Fibroblast of skin of scalp (primary cell): ENCODE measurements around the gene PARP11.
A peak's percentile ranks its signal among the peaks of the same experiment; 100 is the strongest.

Experiments
- DNase-seq: peaks from one replicate; pipeline ENCODE4 v3.0.0-alpha.2; 2013

PARP11 gene

DNA sequence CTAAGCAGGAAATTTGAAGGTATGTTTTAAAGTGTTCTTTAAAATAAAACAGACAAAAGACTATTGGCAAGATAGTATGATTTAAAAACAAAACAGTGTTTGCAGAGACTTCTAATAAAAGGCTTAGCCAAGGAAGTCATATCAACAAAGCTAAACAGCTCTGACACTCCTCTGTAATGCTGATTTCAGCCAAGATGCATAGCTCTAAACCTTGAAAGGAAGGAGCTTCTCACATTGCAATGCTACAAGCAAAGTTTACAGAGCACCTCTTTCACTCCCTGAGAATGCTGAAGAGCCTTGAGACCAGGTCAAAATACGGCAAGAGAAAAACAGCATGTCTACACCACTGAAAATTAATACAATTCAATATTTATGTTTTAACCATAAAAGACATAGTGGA is 51.8 kb downstream of the PARP11 start:
- no peak for DNase-seq

DNA sequence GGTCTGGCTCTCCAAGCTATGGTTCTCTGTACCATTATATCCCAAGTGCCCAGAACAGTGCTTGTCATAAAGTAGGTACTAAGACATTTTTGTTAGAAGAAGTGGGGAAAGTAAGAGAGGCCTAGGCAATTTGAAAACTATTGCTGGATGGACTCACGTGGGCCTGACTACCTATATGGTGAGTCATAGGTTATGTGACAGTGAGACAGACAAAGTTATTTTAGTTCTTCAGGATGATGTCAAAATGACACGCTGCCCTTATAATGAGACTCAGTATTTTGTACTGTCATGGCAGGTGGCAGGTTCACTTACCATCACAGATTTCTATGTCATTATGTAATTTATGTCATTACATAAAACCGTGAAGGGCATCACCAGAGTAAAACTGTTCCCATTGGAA is 53.1 kb downstream of the PARP11 start:
- peak; percentile 26 for DNase-seq

DNA sequence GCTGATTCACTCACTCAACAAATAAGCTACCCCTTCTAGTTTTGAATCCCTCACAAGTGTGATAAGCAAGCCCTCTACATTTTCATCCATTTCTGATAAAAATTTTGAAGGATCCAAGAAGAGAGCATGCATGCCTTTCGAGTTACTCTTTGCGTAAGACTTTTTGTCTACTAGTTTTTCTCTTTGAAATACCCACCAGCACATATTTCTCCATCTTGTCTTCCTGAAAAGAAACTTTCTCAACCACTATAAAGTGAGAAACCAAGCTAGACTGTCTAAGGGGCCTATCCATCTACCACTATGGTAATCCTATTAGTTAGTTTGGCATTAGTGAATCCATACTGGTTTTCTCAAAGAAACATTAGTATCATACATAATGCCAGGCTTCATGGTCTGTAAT is 56.9 kb downstream of the PARP11 start:
- no peak for DNase-seq

DNA sequence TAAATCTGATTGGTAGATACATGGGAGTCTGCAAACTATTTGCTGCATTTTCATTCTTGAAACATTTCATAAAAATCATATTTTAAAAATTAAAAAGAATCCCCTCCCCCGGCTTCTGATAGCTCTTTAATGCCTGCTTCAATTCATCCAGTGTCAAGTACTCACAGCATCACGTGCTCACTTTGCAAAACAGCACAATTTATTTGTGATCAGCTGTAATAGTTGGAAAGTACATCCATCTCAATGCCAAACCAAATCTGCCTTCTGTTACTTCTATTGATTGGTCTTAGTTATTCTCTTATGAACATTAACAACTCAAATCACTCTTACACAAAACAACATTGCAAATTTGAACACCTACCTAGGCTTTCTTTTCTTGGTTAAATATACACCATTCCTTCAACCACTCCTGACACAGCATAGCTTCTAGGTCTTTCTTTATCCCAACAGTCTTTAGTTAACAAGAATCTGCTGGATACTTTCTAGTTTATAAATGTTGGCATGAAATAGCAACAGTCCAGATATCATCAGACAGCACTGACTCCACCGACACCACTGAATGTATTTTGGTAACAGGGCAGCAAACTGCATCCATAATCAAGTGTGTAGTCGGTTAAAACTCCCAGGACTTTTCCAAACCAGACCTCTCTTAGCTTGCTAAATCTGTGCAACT is 58.0 kb downstream of the PARP11 start:
- DNase-seq = no peak

DNA sequence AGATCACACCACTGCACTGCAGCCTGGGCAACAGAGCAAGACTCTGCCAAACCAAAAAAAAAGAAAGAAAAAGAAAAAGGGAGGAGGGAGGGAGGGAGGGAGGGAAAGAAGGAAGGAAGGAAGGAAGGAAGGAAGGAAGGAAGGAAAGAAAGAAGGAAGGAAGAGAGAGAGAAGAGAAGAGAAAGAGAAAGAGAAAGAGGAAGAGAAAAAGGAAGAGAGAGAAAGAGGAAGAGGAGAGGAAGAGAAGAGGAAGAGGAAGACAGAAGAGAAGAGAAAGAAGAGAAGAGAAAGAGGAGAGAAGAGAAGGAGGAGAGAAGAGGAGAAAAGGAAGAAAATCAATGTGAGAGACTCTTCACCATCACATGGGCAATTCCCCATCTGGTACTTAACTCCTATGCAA is 62.7 kb downstream of the PARP11 start:
- no peak for DNase-seq

DNA sequence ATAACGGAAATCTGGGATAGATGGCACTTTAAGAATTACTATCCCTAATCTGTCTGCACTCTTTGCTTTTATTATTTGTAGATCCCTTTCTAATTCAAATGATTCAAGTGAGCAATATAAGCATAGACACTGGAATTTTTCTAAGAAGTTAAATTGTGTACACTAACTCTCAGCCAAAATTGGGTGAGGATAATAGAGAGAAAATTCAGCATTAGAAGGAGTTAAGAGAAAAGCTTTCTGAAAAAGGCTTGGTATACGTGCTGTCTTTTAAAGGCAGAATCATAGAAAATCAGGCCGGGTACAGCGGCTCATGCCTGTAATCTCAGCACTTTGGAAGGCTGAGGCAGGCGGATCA is 63.2 kb downstream of the PARP11 start:
- DNase-seq = no peak

DNA sequence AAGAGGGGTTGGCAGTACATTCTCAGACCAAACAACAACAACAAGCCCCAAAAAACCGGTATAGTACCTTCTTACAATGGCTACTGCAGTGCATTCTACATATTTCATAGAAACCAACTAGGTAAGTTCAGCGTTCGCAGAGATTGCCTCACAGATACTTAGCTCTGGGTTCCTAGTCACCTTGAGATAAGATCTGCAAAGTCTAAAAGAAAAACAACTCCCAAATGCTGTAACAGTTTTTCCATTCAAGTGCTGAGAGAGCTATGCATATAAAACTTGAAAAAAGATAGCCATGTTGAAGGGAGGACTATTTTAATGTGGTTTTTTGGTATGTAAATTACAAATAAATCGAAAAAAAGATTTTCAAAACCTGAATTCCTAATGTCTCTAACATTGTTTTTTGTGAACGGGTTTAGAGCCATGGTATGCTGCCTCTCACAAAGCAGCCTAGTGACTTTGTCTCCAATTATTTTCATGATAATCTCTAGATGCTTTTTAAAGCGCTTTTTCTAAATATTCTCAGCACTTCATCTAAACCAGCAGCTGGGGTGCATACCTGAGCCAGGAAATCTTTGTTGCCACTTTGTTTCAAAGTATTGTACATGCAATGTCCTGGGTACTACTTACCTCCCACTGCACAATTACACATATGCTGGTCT is 63.7 kb downstream of the PARP11 start:
- DNase-seq = no peak

DNA sequence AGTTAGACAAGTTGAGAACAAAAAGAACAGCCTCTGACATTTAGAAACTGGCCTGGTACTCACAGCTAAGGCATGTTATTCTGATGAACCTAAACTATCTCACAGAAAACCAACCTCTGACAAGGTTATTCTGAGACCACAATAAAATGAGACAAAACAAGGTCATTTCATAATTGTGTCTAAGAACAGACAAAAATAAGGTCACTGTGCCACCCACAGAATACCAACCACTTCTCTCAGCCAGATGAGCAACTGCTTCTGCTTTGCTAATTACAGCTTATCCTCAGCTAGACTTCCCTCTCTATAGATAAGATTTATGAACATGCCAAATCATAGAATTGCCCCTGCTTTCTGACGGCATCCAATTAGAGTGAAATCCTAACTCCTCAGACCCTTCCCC is 68.1 kb downstream of the PARP11 start:
- no peak for DNase-seq

DNA sequence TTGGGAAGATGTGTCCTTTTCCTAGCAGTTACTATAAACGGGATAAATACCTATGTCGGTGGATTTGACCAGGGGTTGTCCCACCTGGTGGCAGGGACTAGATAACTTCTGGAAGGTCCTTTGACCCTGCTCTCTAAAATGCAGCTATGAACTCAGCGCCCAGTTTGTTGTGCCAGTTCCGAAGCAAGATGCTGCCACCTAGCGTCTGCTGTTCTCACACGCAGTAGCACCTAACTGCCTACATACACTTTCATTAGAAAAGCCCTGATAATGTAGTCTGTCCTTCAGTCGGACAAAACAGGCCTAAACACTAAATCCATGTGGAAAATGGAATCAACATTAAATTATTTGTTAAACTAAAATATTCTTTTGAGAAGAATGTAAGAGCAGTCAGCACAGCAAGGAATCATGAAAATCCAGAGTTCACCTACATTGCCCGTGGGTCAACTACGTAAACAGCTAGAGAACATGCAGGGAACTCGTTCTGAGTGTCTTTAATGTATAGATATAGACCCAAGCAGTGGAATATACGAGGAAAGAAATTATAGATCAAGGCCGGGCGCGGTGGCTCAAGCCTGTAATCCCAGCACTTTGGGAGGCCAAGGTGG is 69.2 kb downstream of the PARP11 start:
- peak; percentile 68 for DNase-seq

DNA sequence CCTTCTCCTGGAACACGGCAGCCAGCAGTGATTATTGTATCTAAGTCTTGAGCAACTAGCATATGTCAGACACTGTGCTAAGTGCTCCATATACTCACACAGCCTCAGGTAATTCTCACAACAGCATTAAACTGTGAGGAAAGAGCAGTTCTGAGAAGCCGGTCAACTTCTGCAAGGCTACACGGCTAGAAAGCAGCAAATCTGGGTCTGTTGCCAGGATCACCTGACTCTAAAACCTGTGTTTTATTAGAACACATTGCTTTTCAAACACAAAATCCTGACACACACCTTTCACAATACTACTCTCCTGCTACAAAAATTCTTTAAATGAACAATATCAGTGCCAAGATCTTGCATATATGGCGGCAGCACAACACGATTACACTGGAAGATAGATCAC is 70.5 kb downstream of the PARP11 start:
- DNase-seq = no peak

DNA sequence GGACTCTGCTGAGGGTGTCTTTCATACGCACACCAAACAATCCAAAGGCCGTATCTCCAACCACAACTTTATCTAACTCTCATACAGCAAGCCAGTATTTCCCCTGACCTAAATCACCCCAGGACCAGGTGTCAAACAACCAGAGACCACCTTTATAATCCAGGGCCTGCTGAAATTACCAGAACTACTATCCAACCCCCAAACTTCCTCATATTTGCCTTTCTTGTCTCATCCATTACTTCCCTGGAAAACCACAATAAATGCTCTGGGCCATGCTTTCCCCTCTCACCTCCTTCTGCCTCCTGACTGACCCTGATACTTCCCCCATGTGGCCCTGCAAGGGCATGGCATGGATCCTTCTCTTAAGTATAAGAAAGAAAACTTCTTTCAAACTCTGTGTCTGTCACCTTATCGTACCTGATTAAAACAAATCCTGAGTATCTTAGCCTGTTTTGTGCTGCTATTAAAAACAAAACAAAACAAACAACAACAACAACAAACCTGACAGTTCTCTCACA is 75.6 kb downstream of the PARP11 start:
- no peak for DNase-seq

DNA sequence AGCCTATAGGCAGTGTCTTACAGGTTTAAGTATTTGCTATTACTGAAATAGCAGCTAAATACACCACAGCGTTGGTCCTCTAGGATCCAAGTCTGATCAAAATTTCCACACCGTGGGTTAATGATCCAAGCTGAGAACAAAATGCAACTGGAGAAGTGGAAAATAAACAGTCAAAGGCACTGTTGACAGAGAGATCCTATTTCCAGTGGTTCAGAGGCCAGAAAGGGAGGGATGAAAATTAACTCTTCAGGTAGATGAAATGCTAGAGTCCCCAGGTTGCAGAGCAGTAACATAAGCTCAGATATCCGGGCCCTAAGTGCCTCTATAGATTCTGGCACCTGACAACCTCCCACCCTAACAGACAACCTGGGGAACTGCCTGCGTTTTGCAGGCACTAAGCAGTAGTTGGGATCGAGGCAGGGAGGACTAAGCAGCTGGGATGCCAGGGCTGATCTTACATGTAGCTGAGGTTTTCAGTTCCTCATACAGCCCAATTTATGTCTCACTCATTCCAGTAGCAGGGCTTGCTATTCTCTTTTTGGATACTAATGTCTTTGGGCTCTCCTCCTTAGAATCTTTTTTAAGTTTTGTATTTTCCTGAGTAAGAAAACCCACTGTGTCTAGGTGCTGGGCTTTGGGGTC is 77.6 kb downstream of the PARP11 start:
- DNase-seq = no peak

DNA sequence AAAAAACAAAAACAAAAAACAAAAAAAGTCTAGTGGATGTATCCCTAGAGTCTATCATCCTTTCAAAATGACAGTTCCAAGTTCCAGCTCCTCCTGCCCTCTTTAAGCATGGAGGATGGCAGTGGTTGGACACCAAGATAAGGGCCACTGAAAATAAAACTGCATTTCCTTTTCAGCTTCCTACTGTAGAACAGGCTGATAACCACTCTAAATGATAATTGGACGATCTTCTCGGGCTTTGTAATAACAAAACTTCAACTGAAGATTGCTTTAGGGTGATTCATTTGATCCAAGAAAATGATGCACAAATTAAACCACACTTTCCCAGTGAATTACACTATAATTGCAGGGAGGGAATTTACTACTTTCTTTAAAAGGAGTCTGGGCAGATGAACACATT is 78.1 kb downstream of the PARP11 start:
- no peak for DNase-seq

DNA sequence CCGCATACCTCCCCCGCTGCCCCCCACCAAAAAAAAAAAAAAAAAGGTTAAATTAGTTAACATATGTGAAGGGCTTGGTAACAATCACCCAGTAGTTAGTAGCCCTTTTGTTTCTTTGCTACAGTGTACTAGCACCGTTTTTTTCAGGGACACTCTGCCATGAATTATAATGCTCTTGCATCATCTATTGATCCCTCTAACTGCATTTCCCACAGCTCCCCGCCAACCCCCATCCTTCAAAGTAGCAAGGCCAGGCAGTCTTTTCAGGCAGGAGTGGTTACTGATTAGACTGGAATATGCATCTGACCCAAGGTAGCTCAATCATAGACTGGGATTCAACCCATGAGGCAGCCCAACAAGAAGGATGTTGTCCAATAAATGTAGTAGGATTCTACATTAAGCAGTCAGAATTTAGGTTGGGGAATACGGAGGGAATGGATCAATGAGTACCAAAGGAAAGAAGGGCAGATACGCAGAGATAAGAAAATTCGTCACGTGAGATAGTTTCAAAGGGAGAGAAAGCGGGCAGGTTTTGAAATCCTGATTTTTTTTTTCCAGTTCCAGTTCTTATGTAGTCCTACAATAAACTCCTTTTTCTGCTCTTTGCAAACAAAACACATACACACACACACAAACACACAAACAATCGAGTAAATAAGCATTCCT is 80.4 kb downstream of the PARP11 start:
- DNase-seq = no peak

DNA sequence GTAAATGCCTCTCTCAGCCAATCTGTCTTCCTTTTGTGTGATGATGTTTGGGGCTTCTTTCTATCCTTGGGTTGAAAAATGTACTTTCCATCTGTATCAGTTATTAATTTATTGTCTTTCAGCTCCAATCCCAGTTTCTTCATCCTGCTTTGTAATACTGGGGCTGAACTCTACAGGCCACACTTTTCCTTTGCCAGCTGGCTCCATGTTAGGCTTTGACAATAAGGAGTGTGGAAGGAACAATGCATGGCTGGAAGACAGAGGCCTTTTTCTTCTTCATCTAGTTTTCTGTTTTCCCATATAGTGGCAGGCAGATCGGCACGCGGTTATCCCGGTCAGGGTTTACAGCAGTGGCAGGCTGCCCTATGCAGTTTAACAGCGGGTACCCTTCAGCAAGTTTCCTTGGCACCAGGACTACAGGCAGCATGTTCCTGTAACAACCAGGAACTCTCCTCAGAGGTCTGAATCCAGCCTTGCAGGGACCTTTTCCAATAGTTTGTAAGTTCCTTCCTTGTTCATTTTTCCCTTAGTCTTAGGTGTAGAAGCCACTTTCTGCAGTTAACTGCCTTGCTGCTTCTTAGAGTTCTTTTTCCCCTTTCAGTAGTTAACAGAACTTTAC is 81.8 kb downstream of the PARP11 start:
- no peak for DNase-seq

DNA sequence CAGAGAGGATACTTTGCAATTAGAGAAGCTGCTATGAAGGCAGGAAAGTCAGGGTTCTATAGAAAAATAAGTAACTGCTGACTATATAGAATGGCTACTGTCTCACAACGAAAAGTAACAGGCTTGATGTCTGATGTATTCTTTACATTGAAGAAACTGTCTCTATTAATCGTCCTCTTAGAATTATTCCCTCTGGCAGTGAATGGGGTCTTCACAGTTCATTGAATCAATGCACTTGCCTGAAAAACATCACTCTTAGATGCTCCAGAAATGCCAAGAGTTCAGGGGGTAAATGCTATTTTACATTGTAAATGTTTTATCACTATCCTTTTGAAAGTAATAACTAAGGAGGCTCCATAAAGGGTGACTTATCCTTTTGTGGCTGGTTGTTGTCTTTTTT is 82.6 kb downstream of the PARP11 start:
- DNase-seq = no peak

DNA sequence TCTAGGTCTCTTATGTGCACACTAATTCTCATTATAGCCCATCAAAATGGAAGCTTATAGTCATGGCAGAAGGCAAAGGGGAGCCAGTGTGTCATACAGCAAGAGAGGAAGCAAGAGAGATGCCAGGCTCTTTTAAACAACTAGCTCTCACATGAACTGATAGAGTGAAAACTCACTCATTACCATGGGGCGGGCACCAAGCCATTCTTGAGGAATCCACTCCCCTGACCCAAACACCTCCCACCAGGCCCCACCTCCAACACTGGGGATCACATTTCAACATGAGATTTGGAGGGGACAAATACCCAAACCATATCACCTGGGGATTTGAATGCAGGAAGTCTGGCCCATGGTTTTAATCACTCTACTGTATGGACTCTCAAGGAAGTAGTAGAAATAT is 83.4 kb downstream of the PARP11 start:
- no peak for DNase-seq

DNA sequence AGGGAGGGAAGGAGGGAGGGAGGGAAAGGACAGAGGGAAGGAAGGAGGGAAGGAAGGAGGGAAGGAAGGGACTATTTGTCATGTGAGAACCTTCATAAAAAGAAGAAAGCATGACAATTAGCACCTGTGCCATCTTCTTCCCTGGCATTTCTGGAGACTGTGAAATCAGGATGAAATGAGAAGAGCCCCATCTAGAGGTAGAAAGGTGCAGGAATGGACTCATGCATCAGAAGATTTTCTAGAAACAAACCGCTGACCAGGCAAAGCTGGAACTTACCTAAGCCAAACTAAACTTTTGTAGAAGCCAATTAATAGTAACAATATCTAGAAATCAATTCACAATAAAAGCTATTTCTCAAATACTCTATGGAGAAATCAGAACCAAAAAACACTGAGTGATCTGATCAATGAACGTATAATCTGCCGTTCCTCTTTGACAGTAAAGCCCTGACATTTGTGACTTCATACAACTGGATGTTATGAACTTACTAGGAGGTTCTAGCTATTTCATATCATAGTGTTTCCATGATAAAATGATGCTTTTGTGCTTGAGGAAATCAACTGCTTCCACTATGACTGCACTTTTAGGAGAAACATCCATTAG is 95.9 kb downstream of the PARP11 start:
- peak; percentile 50 for DNase-seq

DNA sequence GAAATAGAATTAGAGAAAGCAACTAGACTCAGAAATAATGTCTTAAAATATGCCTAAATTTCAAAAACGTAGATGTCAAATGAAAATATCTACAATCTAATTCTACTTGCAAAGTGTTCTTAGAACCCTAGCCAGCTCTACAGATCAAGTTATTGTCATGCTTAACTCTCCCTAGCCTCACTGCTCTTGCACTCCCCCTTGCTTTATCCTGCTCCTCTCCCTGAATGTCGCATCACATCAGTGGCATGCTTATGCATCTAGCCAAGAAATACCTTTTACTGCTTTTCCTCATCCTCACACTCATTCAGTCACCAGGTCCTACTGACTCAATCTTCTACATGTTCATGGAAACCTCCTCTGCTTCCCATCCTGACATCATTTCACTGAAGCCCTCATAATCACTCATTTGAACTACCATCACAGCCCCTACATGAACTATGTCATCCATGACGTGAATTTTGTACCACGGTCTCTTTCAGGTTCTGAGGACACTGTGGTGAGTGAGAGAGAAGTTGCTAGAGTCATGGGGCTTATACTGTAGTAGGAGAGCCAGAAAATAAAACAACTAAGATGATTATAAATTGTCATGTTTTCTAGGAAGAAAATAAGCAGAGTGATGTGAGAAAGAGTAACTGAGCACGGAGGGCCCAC is 97.7 kb downstream of the PARP11 start:
- no peak for DNase-seq

DNA sequence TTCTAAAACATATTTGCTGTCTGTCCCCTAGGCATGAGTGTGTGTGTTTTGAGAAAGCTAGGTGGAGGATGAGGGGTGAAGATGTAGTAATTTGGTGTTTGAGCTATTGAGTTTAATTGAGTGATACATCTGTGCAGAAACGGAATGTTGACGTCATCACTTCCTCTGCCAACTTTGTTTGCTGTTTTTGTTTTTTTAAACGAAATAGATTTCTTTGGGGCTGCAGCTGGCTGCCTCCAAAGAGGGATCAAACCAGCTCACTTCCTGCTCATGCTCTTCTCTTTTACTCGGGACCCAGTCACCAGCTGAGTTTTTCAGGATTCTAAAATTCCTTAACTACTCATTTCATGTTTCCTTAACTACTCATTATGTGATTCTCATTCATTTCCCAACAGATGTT is 100.8 kb downstream of the PARP11 start:
- DNase-seq = peak; percentile 21

DNA sequence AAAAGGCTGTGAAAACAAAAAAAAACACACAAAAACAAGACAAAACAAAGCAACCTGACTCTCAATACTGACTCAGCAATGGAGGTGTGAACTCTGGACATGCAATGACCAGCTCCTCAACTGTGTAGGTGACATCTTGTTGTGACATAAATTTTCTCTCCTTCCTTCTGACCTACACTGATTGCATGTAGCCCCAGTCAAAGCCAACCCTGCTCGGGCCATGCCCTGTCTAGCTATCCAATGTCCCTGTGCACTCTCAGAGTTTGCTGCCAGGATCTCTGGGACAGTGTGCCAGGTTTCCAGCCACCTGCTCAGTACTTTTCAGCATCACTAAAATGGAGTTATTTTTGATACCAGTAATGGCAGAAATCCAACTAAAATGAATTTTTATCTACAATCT is 101.3 kb downstream of the PARP11 start:
- DNase-seq = no peak

DNA sequence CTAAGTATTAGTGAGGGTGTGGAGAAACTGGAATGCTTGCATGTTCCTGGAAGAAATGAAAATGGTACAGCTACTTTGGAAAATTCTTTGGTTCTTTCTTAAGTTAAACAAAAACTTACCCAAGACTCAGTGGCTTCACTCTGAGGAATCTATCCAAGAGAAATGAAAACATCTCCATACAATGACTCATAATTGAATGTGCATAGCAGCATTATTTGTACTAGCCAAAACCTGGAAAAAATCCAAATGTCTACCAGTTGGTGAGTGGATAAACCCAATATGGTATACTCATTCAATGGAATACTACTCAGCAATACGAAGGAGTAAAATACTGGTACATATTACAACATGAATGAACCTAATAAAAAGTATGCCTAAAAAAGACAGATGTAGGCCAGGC is 102.3 kb downstream of the PARP11 start:
- peak; percentile 84 for DNase-seq
